Measurements from ENCODE around the gene TNFSF11.

TNFSF11 gene

GRCh38 chr13:42612021-42612765 lies 38.2 kb downstream of the TNFSF11 start:
- no peak for DNase-seq

- no peak for DNase-seq
These were observed 40.6 kb downstream of the TNFSF11 start for GRCh38 chr13:42614436-42615035.

- peak in 1 of 2 experiments; percentile 14 for DNase-seq
These were observed 41.7 kb downstream of the TNFSF11 start for GRCh38 chr13:42615691-42616090.

GRCh38 chr13:42617221-42617620 lies 43.3 kb downstream of the TNFSF11 start:
- no peak for DNase-seq

GRCh38 chr13:42623916-42624315 lies 50.0 kb downstream of the TNFSF11 start:
- no peak for DNase-seq

- no peak for DNase-seq
These were observed 51.7 kb downstream of the TNFSF11 start for GRCh38 chr13:42625611-42626010.

- DNase-seq: no peak
These were observed 52.4 kb downstream of the TNFSF11 start for GRCh38 chr13:42626176-42626860.

- no peak for DNase-seq
These were observed 54.7 kb downstream of the TNFSF11 start for GRCh38 chr13:42628666-42629065.

- DNase-seq: no peak
These were observed 57.2 kb downstream of the TNFSF11 start for GRCh38 chr13:42631181-42631580.

- DNase-seq: no peak
These were observed 59.5 kb downstream of the TNFSF11 start for GRCh38 chr13:42633495-42633894.

- DNase-seq: no peak
These were observed 64.1 kb downstream of the TNFSF11 start for GRCh38 chr13:42638101-42638500.

- no peak for DNase-seq
These were observed 64.9 kb downstream of the TNFSF11 start for GRCh38 chr13:42638886-42639285.

- DNase-seq: no peak
These were observed 69.1 kb downstream of the TNFSF11 start for GRCh38 chr13:42643076-42643475.

GRCh38 chr13:42644841-42645240 lies 70.9 kb downstream of the TNFSF11 start:
- no peak for DNase-seq

- DNase-seq: no peak
These were observed 71.8 kb downstream of the TNFSF11 start for GRCh38 chr13:42645717-42646116.

- DNase-seq: no peak
These were observed 75.2 kb downstream of the TNFSF11 start for GRCh38 chr13:42649141-42649540.

- DNase-seq: no peak
These were observed 75.9 kb downstream of the TNFSF11 start for GRCh38 chr13:42649831-42650230.

- no peak for DNase-seq
These were observed 76.6 kb downstream of the TNFSF11 start for GRCh38 chr13:42650506-42650905.

GRCh38 chr13:42651936-42652641 lies 78.1 kb downstream of the TNFSF11 start:
- no peak for DNase-seq

- DNase-seq: no peak
These were observed 78.9 kb downstream of the TNFSF11 start for GRCh38 chr13:42652642-42653415.

GRCh38 chr13:42653679-42654078 lies 79.7 kb downstream of the TNFSF11 start:
- DNase-seq: no peak

- DNase-seq: no peak
These were observed 80.3 kb downstream of the TNFSF11 start for GRCh38 chr13:42654212-42654611.

GRCh38 chr13:42654722-42655121 lies 80.8 kb downstream of the TNFSF11 start:
- no peak for DNase-seq

Measured in NCI-H187 (cell line).